ENCODE results near the gene TBX18.

TBX18 gene

DNA sequence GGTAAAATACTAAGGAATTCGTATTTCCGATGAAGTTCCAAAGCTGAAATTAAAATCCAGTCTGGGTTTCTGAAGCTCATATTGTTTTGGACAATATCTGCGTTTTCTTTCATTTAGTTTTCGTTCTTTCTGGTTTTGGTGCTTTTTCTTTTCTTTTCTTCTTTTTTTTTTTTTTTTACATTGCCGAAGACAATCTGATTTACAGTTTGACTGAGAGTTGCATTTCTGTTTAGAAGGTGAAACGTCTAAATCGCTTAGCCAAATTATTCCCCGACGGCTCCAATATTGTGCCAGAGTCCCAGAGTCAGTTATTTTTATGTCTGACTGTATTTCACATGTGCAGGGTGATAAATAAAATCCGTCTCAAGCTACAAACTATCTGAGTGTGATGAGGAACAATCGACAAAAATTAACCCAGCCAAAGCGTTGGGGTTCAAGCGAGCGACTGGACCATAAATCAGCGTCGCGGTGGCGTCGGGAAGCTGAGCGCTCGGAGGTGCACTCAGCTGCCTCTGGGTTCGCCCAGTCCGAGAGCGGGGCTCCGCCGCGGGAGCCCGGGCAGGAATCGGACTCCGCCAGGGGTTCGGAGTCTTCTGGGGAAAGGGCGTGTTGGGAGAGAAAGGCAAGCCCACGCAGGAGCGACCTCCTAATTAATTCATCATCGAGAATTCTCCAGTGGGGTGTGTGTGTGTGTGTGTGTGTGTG, 8.2 kb upstream of the TBX18 start:
- DNase-seq (ENCODE audit: low read depth in 2 of 2) = no peak

DNA sequence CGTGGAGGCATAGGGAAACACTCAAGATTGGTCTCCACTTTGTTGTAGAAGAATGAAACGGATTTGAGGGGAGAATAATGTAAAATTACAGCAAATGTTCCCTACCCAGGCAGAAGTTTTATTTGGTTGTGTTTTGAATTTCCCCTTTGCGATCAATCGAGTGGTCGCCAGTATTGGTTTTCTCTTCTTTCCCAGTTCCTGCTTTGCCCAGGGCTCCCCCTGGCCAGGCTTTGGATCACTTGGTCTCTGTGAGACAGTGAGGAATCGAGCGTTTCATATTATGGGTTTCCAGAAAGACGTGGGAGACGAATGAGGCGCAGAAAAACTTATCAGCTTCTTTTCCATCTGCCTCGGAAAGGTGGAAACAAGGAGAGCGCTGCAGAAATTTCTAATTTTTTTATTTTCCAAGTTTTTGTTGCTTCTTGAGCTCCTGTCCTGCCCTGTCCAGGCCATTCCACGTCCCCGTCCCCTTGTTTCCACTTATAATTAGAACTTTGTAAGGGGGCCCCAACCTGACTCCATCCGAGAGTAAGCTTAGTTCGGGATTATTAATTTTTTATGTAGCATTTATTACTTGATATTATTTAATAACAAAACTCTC, 7.5 kb upstream of the TBX18 start:
- DNase-seq (ENCODE audit: low read depth in 2 of 2) = no peak

DNA sequence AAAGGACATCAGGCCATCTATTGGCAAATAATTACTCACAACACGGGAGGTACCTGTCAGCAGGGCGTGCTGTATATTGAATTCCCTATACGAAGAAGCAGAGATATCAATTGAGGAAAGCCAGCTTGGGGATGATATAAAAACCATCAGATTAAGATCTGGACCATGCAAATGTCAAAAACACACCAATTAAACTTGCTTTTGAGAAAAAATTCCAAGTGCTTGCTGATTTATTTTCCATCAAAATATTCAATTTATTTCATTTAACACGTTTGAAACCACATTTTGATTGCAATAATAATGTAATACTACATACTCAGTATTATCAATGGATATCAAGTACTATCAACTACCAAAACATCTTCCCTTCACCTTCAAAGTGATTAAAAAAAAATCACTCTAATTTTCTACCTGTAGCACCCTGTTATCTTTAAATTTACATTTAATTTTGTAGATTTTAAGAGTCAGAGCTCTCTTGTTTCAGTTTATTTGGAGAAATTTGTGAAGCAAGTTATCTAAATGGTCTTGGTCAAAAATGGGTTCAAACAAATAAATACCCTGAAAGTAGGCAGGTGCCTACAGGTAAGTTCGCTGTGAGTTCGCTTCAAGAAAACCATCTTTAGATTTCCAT, 6.8 kb upstream of the TBX18 start:
- DNase-seq (ENCODE audit: low read depth in 2 of 2) = no peak

DNA sequence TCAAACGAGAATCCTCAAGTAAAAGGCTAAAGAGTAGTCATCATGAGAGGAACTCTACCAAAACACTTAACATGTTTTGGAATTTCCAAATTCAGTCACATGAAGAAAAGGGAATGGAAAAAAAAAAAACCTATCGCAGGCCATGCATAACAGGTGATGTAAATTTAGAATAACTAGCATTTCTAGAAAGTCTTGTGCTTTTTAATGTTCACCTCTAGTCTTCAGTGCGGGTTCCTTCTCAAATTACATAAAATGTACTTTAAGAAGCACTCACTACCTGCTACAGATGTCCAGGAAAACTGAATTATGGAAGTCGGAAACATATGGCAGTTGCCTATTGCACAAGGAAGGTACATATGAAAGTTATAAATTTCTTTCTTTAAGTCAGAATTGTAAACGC, 6.1 kb upstream of the TBX18 start:
- DNase-seq (ENCODE audit: low read depth in 2 of 2) = no peak

DNA sequence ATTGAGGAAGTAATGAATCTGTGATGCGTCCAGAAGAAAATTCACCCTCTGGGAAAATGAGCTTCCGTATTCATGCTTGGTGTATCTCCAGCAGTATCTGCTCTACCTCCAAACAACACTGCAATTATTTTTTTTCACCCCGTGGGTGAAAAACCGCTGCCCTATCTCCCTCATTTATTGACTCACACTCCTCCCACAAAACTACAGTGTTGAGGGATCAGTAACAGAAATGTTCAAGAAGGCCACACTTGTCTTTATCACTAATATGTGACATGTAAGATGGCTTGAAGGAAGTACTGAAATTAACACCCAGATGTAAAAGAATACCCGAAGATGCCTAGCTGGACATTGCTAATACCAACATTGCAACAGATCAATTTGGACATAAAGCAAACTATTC, 4.9 kb upstream of the TBX18 start:
- DNase-seq (ENCODE audit: low read depth in 2 of 2) = no peak

DNA sequence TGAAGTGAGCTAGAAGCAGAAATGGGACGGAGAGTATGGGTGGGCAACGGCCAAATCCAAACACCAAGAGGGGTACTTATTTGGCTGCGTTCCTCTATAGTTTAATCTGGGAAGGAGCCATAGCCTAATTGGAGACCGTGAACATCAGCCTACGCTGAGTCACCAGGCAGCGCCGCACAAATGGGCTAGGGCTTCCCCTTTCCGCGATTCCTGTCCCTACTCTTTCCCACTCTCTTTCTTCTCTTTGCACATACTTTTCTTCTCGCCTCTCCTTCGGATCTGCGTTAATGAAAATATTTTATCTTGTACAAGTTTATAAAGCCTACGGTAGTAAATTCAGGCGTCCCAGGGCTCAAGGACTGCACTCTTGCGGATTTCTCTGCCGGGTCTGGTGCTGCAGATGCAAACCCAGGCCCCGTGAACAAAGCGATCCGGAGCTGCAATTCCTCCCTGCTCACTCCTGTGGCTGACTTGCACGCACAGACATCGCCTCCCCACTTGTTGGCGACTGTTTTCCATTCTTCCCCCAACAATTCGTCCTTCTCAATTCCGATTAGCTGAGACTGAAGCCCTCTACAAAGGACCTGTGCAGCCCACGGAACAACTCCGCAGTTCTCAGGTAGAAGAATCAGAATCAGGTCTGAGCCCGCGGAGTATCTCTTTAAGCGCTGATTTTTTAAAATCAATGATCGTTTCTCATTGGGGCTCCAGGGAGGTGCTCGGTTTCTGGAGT, 4.2 kb upstream of the TBX18 start:
- DNase-seq (ENCODE audit: low read depth in 2 of 2) = no peak

DNA sequence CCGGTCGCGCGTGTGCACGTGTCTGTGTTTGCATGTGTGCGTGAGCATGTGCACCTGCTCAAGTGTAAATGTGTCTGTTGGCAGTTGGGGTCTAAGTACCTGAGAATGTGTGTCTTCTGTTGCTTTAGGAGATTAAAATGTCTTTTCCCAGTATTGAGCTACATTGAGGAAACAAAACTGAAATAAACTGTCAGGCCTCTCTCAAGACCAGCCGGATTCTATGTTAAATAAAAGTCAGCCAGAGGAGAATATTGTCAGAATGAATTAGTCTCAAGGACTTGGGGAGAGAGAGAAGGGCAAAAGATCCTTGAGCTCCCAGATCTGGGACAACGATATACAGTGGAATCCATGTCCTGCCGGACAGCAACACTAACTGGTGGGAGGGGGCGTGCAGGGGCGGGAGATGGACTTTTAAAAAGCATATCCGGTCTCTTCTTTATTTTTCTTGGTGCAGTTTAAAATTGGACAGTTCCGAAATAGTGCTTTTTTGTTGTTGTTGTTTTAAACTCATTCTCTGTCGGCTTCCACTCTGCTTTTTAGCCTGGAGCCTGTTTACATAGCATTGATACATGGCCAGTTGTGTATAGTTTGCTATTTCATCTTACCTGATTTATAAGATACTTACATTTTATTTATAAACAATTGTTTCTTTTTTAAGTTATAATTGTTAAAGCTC, 3.3 kb upstream of the TBX18 start:
- no peak for DNase-seq (ENCODE audit: low read depth in 2 of 2)

DNA sequence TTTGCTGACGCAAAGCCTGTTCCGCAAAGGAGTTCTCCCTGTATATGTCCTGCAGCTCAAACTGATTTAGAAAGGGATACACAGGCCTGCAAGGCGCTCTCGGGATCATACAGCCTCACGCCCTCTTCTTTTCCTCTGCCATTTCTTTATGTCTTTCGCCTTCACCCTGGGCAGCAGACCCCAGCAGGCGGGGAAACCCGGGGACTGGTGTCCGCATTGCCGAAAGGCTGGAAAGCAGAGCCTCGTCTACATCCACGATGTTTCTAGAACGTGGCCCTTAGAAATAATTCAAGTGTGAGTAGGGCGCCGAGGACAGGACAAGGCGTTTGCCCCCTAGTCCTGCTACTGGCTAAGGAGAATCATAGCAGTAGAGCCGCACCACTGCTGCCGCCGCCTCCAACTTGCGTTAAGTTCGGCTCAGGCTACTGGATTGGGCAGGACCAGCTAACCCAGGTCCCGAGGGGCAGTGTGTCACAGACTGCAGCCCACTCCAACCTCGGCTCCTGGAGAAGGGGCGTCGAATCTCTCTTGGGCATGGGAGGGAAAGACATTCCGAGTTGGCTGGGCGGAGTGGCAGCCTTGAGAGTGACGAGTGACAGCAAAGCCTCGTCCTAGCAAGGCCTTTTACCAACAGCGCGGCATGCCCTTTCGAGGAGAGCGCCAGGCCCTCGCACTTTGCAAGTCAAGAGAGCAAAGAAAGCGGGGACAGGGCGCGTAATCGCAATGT, 2.6 kb upstream of the TBX18 start:
- DNase-seq (ENCODE audit: low read depth in 2 of 2) = no peak

DNA sequence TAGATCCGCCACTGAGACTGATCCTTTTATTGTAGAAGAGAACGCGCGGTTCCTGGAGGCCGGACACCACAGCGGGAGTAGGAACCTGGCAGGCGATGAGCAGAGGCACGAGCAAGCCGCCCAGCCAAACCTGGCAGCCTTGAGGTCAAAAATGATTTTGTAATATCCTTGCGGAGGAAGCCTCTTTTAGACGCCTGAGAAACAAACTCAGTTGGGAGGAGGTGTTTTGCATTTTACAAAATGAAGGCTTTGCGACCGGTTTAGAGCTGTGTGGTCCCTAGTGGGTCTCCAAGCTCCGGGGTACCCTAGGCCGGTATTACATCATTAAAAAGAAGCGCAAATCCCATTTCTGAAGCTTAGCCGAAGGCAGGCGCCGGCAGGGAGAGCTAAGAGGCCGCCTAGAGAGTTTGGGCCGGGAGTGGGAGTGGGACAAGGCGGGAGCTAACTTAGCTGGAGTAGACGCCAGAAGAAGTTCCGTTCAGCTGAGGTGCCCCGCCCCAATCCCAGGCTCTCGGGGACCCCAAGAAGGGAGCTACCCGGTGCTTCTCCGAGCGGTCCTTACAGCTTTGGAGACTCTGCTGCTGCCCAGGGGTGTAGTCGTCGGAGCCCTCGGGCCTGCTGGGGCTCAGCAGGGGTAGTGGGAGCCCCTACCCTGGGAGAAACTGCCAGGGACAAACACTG, 1.9 kb upstream of the TBX18 start:
- no peak for DNase-seq (ENCODE audit: low read depth in 2 of 2)

DNA sequence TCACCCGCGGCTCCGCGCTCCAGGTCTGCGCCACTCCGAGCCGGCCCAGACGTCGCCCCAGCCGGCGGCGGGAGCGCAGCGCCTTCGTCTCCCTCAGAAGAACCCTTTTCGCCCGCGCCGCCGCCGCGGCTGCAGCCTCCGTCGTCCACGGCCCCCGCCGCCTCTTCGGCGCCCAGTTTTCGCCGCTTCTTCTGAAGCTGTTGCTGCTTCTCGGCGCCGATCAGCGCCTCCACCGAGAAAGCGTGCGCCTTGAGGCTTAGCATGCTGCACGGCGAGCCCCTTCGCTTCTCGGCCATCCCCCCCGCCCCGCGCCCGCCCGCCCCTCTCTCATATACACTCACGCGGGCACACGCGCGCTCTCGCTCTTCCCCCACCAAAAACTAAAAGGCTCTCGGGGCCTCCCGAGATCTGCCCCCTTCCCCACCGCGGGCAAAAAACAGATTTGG, 489 bp downstream of the TBX18 start:
- DNase-seq (ENCODE audit: low read depth in 2 of 2) = no peak

DNA sequence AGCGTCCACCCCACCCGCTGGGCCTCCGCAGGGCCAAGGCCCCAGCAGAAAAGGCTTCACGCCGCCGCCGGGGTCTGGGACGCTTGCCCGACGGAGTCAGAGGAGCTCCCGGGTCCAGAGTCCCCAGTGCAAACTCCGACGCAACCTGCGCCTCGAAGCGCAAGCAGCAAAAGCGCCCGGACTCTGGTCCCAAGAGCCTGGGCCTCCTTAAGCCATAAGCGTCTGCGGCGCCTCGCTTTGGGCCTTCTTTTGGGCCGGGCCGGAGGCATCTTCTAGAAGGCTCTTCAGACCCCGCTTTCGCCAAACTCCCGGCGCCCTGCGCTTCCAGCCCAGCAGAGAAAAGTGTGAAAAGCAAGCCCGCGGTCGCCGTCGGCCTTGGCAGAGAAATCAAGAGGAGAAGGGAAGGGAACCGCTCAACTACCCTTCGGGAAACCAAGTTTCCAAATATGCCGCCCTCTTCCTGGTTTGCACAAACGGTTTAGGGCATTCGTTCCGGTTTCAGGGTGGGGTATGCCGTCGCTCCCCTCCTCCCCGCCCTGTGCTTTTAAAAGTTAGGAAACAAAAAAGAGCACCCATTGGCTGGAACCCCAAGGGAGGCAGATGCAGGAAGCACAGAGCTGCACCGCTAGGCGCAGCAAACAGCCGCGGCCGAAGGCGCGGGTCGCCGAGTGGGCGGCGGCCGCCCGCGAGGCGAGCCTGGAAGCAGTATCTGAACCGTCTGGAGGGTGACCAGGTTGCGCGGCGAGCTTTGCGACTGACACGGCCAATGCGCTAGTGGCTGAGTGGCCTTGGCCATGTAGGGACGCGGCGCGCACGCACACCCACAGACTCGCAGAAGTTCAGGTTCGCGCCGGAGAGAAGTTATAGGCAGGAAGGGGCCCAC, 1.2 kb downstream of the TBX18 start:
- no peak for DNase-seq (ENCODE audit: low read depth in 2 of 2)

DNA sequence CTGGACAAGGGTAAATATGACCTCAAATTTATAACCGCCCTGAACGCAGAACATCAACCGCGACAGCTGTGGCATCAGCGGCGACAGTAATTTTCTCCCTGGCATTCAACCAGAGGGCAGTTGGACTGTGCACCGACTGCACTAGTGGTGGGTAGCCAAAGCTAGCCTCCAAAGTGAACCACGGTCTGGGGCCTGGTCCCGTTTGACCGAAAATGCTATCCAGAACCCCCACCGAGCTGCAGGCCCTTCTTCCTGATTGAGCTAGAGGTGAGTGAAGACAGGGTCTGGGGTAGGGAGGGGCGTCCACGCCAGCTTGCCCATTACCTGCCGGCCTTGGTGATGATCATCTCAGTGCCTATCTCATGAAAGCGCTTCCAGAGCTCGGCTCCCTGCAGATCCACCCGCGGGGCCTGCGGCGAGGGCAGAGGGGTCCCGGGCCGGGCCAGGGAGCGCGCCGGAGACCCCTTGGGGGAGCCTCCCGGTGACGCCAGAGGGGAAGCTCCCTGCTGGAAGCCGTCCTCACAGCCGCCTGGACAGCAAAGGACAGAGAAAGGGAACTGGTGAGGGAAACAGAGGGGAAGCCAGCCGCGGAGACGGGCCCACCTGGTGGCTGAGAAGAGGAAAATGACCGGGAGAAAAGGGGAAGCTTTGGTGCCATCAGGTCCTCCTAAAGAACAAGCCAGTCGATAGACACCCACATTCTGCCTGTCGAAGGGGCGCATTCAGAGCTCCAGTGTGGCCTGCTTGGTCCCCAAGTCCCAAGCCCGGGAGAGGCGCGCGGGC, 2.0 kb downstream of the TBX18 start:
- DNase-seq (ENCODE audit: low read depth in 2 of 2) = no peak

DNA sequence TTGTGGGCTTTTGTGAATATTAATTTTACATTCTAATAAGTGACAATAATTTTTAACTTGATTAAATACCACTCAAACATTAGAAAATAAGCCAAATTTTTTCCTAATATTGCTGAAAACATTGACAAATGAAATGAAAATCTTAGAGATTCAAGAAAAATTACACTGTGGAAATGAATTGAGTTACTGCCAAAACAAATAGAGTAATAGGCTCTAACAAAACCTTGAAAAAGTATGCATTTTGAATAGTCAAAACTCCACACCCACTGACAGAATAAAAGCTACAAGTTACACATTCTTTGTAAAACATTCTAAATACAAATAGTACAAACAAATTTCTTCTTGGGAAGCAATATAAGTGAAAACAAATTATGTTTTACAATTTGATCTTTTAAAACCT, 5.9 kb downstream of the TBX18 start:
- DNase-seq (ENCODE audit: low read depth in 2 of 2) = no peak

DNA sequence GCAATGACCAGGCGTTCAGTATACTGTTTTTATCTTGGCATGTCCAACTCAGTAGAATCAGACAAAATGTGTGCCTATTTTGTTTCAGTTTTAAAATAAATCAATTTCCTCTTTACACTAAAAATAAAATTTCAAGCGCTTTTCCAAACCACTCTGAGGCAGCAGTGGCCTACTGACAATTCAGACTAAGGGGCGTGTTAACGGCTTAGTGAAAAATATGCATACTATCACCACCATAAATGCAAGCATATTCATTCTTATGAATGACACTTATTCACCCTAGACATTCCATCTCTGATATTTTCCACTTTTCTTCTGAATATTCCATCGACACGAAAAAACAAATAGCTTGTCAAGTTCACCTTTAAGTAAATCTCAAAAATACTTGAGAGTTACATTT, 7.5 kb downstream of the TBX18 start:
- DNase-seq (ENCODE audit: low read depth in 2 of 2) = no peak

DNA sequence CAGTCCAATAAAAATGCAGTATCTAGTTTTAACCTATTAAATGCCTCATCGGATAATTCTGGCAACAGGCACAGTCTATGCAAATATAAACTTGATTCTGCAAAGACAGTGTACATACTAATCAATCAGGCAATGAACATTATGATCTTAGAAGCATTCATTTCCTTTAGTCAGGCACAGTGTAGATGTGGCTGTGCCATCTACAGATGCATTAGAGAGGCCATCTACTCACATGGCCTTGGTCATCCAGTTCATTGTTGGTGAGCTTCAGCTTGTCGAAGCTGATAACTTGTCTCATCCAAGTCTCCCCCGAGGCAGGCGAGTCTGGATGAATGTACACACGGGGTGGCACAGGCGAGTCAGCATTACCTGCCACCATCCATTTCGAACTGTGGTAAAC, 7.9 kb downstream of the TBX18 start:
- DNase-seq (ENCODE audit: low read depth in 2 of 2) = no peak

DNA sequence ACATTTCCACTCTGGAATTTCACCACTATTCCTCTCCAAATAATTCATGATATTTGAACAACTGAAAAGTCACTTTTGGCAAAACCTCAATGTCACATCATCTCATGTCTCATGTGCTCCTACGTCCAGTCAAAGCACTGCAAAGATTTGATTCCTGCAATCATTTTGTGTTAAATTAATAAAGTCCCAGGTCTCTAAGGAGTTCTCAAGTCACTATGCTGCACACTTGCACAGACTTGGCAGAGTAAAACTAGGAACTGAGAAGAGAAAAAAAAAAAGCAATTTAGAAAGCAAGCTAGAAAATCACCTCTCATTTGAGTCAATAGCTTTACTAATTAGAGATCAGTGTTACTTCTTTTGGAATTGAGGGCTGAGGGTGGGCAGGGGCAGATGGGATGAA, 11.2 kb downstream of the TBX18 start:
- no peak for DNase-seq (ENCODE audit: low read depth in 2 of 2)

DNA sequence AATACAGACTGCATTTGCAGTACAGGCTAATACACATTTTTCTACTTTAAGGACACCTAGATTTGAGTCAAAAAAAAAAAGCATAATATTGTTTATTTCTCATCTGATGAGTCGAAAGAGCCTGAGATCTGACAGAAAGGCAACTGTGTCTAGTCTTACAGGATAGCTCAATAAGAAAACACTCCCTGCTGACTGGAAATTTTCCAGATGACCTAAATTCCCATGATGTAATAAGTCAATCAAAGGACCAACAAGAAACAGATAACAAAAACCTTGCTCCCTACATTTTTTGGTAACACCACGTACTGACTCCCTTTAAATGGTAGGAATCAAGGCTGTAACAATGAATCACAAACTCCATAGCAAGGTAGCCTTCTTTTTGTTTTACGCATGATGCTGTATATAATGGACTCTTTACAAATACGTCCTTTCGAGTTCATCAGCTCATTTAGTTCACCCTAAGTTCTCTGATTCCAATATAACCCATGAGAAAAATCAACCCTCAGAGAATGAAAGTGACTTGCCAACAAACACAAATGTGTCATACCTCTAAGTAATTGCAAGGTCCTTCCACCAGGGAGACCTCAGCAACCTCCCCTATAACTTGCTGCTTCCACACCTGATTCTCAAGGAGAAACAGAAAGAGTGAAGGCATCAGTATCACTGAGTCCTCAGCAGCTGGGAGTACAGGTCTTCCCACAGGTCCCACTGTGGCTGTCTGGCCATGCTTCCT, 12.1 kb downstream of the TBX18 start:
- no peak for DNase-seq (ENCODE audit: low read depth in 2 of 2)

DNA sequence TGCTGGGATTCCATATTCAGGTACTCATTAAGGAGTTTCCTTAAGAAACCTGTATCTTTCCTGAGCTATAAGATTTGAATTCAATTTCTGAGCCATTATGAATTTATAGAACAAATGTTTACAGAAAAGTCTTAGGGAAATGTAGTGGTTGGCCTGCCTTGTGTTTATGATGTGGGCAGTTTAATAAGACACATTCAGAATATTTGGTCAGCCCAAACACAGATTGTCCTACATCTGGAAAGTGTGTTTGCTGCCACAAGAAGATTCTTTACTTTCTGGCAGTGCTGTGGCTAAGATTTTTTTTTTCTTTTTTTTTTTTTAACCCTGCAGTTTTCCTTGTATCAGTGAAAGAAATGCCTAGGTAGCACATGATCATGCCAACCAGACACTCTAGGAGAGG, 15.2 kb downstream of the TBX18 start:
- DNase-seq (ENCODE audit: low read depth in 2 of 2) = no peak
